Breast epithelium (tissue), 4 donors: Measurements from ENCODE around the gene ALK. TPM values are rescaled to one million over a fixed set of nuclear protein-coding genes. Genes with fewer than 3 reads are reported as not detected.

Experiments
- DNase-seq, 2 donors: peaks; one replicate each; pipeline ENCODE4 v3.0.0-alpha.2; 2019; ENCODE audit warnings: low spot score in 2 of 2
- H3K27ac ChIP-seq, 2 donors: fragments of 200-600 bp; sonication (generic) in 1 of 2; one replicate each; pipeline ENCODE4 v1.5.1; 2016 to 2019; ENCODE audit warnings: mild to moderate bottlenecking in 1 of 2
- H3K27me3 ChIP-seq, 2 donors: fragments of 200-600 bp; sonication (generic) in 1 of 2; one replicate each; pipeline versions ENCODE4 v1.5.1 to v1.6.0; 2017 to 2019; ENCODE audit warnings: control low read depth in 1 of 2, mild to moderate bottlenecking in 1 of 2
- H3K36me3 ChIP-seq: fragments of 200-600 bp; one replicate; pipeline ENCODE4 v1.5.1; 2019
- H3K4me1 ChIP-seq, 2 donors: fragments of 200-600 bp; sonication (generic); one replicate each; pipeline ENCODE4 v1.5.1; 2016 to 2019; ENCODE audit warnings: control low read depth in 1 of 2
- H3K4me3 ChIP-seq, 3 donors: fragments of 200-600 bp; sonication (generic); 1 replicate in 2 of 3; 2 replicates in 1 of 3; pipeline ENCODE4 v1.5.1; 2016 to 2019; ENCODE audit warnings: mild to moderate bottlenecking in 3 of 3, moderate library complexity in 2 of 3
- H3K9me3 ChIP-seq, 2 donors: fragments of 200-600 bp; sonication (generic) in 1 of 2; one replicate each; pipeline ENCODE4 v1.5.1; 2016 to 2019; ENCODE audit warnings: control low read depth in 1 of 2
- POLR2A ChIP-seq: fragments of 450-650 bp; IDR thresholded peaks from one replicate; pipeline ENCODE4 v1.6.1; 2016; ENCODE audit warnings: antibody characterized with exemption, mild to moderate bottlenecking, moderate library complexity
- POLR2AphosphoS5 ChIP-seq, 3 donors: sonication (generic); formaldehyde crosslinking; IDR thresholded peaks; one replicate each; pipeline ENCODE4 v1.6.1; 2017; ENCODE audit warnings: antibody characterized with exemption in 3 of 3
- intact Hi-C: fragments of 100-400 bp; cut with DNase I; formaldehyde crosslinking; loops from one replicate; pipeline ENCODE4 v1.15.1; 2023; ENCODE audit warnings: low total_unique reads
- total RNA-seq, 3 donors: library from RNA; depleted of rRNA; stranded (reverse); fragments of >200 nt; gene quantifications; one replicate each; pipeline ENCODE4 v1.1.0, GENCODE V29; 2016
- TF ChIP-seq, protein P1 (sequence below), 3 donors: fragments of 450-650 bp; IDR thresholded peaks; one replicate each; pipeline ENCODE4 v1.5.1; 2016 to 2017; ENCODE audit warnings: antibody characterized with exemption in 3 of 3, mild to moderate bottlenecking in 3 of 3, moderate library complexity in 3 of 3

Gene ALK
- total RNA-seq, 3 donors from 2014 or later, result 0.33 to 5.6 (median 0.64) TPM

- DNase-seq, result no peak
- no peaks in the 10 kb centered on the region for H3K4me1 ChIP-seq
- no peak overlapping the region for H3K27ac ChIP-seq
- H3K36me3 ChIP-seq, result no peaks in the 10 kb centered on the region
- H3K9me3 ChIP-seq, result no peaks in the 10 kb centered on the region
- H3K4me3 ChIP-seq, result no peak overlapping the region
- TF ChIP-seq, protein P1, sequence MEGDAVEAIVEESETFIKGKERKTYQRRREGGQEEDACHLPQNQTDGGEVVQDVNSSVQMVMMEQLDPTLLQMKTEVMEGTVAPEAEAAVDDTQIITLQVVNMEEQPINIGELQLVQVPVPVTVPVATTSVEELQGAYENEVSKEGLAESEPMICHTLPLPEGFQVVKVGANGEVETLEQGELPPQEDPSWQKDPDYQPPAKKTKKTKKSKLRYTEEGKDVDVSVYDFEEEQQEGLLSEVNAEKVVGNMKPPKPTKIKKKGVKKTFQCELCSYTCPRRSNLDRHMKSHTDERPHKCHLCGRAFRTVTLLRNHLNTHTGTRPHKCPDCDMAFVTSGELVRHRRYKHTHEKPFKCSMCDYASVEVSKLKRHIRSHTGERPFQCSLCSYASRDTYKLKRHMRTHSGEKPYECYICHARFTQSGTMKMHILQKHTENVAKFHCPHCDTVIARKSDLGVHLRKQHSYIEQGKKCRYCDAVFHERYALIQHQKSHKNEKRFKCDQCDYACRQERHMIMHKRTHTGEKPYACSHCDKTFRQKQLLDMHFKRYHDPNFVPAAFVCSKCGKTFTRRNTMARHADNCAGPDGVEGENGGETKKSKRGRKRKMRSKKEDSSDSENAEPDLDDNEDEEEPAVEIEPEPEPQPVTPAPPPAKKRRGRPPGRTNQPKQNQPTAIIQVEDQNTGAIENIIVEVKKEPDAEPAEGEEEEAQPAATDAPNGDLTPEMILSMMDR (IDR thresholded peaks at IDR 0.05), result no peak
- TF ChIP-seq POLR2A, result no peak
- no peak for TF ChIP-seq POLR2AphosphoS5 (IDR thresholded peaks at IDR 0.05)
- intact Hi-C loops, result no loop called here
- no peaks in the 10 kb centered on the region for H3K27me3 ChIP-seq
Observed at GRCh38 chr2:29549069-29549380, 372.4 kb downstream of the ALK start.

- DNase-seq, result no peak
- Histone ChIP-seq H3K4me3 (no peak overlapping the region), H3K27me3 (no peaks in the 10 kb centered on the region), H3K4me1 (no peaks in the 10 kb centered on the region), H3K9me3 (no peaks in the 10 kb centered on the region), H3K27ac (no peak overlapping the region), H3K36me3 (no peaks in the 10 kb centered on the region)
- TF ChIP-seq, protein P1 (IDR thresholded peaks at IDR 0.05), result no peak
- TF ChIP-seq POLR2AphosphoS5 (IDR thresholded peaks at IDR 0.05) (no peak), POLR2A (no peak)
- intact Hi-C loops, result no loop called here
Observed at GRCh38 chr2:29544917-29545316, 376.5 kb downstream of the ALK start.

DNA sequence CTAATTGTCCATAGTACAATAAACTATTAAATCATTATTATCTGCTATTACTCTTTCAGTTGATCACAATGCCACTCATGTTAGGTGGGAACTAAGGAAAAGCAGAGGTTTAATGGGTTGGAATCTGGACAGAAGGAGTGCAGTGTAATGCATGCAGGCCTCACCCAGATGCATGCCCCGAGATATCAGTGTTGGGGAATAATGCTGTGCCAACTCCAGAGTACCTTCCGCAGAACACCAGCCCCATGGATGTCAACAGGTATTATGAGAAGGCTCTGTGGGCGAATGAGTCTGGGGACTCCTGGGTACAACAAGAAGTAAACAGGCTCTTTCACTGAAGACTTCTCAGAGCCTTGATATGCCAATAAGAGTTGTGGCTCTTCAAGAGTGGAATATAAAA, 377.4 kb downstream of the ALK start:
- no peak for DNase-seq
- no peaks in the 10 kb centered on the region for H3K27me3 ChIP-seq
- intact Hi-C loops, result no loop called here
- H3K4me1 ChIP-seq, result no peaks in the 10 kb centered on the region
- H3K36me3 ChIP-seq, result no peaks in the 10 kb centered on the region
- H3K27ac ChIP-seq, result no peak overlapping the region
- TF ChIP-seq, protein P1 (IDR thresholded peaks at IDR 0.05), result no peak
- TF ChIP-seq POLR2AphosphoS5 (IDR thresholded peaks at IDR 0.05) (no peak), POLR2A (no peak)
- H3K4me3 ChIP-seq, result no peak overlapping the region
- H3K9me3 ChIP-seq, result no peaks in the 10 kb centered on the region

- no peaks in the 10 kb centered on the region for H3K4me1 ChIP-seq
- TF ChIP-seq POLR2AphosphoS5 (IDR thresholded peaks at IDR 0.05) (no peak), POLR2A (no peak)
- TF ChIP-seq, protein P1 (IDR thresholded peaks at IDR 0.05), result no peak
- intact Hi-C loops, result no loop called here
- H3K27ac ChIP-seq, result no peak overlapping the region
- H3K4me3 ChIP-seq, result no peak overlapping the region
- H3K36me3 ChIP-seq, result no peaks in the 10 kb centered on the region
- H3K9me3 ChIP-seq, result no peaks in the 10 kb centered on the region
- H3K27me3 ChIP-seq, result no peaks in the 10 kb centered on the region
- DNase-seq, result no peak
Observed at GRCh38 chr2:29535188-29535587, 386.2 kb downstream of the ALK start.

GRCh38 chr2:29532436-29532835, 388.9 kb downstream of the ALK start:
- Histone ChIP-seq H3K4me1 (no peaks in the 10 kb centered on the region), H3K27ac (no peak overlapping the region), H3K27me3 (no peaks in the 10 kb centered on the region), H3K36me3 (no peaks in the 10 kb centered on the region), H3K9me3 (no peaks in the 10 kb centered on the region), H3K4me3 (no peak overlapping the region)
- no peak for DNase-seq
- intact Hi-C loops, result no loop called here
- TF ChIP-seq POLR2A, result no peak
- TF ChIP-seq, protein P1 (IDR thresholded peaks at IDR 0.05), result no peak
- no peak for TF ChIP-seq POLR2AphosphoS5 (IDR thresholded peaks at IDR 0.05)
